ENCODE results near the gene EDNRB.

Gene EDNRB

DNA sequence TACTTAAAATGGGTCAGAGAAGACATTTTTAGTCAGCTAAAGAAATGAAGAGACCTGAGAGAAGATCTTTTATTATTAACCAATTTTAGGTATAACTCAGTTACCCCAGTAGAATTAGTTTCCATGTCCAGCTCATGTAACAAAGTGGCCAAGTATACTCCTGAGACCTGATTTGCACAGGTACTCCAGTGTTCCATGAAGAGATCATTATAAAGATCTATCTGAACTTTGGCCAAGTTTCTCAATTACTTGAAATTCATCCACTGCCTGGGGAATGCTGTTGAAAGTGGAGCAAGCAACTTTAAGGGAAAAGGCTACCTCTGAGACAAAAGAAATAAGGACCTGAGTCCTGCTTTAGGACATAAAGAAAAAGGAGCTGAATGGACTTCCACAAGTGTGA, 47.0 kb downstream of the EDNRB start:
- H3K4me3 ChIP-seq (ENCODE audit: low read depth, low read length) = no peak overlapping the region
- TF ChIP-seq, protein P1, sequence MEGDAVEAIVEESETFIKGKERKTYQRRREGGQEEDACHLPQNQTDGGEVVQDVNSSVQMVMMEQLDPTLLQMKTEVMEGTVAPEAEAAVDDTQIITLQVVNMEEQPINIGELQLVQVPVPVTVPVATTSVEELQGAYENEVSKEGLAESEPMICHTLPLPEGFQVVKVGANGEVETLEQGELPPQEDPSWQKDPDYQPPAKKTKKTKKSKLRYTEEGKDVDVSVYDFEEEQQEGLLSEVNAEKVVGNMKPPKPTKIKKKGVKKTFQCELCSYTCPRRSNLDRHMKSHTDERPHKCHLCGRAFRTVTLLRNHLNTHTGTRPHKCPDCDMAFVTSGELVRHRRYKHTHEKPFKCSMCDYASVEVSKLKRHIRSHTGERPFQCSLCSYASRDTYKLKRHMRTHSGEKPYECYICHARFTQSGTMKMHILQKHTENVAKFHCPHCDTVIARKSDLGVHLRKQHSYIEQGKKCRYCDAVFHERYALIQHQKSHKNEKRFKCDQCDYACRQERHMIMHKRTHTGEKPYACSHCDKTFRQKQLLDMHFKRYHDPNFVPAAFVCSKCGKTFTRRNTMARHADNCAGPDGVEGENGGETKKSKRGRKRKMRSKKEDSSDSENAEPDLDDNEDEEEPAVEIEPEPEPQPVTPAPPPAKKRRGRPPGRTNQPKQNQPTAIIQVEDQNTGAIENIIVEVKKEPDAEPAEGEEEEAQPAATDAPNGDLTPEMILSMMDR (IDR thresholded peaks at IDR 0.05; ENCODE audit: insufficient read depth, low read depth, low read length, missing control alignments) = no peak
- no peak for DNase-seq (ENCODE audit: low read depth)

DNA sequence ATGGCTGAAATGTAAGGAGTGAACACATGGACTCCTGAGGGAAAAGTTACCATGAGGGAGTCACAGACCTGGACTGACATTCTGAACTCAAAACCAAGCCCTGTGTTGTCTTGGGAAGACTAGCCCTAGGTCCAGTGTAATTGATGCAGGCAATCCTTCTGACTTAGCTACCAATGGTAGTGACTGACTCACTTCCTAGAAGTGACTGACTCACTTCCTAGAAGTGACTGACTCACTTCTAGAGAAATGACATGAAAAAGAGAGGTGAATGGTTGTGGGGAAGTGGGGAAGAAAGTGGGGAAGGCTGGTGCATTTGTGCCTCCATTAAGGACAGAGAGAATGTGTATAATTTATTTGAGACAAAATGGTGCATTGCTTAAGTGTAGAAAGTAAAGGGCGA, 49.9 kb downstream of the EDNRB start:
- no peak for DNase-seq (ENCODE audit: low read depth)
- TF ChIP-seq, protein P1 (IDR thresholded peaks at IDR 0.05; ENCODE audit: insufficient read depth, low read depth, low read length, missing control alignments) = no peak
- no peak overlapping the region for H3K4me3 ChIP-seq (ENCODE audit: low read depth, low read length)

DNA sequence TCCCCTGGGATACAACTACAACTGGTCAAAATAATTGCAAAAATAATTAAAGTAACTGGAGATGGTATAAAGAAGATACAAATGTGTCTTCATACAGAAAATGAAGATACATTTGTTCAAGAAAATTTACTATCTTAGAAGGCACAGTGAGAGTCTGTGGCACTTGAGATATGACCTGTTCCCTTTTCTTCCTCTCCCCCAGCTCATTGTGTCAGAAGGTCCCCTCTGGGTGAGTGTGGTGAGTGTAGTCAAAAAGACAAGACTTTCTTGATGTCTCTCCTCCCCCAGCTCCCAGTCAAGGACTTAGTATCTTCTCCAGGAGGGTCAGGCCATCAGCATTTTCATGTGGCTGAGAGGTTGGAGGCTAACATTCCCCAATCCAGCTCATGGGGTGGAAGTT, 51.7 kb downstream of the EDNRB start:
- TF ChIP-seq, protein P1 (IDR thresholded peaks at IDR 0.05; ENCODE audit: insufficient read depth, low read depth, low read length, missing control alignments) = no peak
- no peak for DNase-seq (ENCODE audit: low read depth)
- no peak overlapping the region for H3K4me3 ChIP-seq (ENCODE audit: low read depth, low read length)

DNA sequence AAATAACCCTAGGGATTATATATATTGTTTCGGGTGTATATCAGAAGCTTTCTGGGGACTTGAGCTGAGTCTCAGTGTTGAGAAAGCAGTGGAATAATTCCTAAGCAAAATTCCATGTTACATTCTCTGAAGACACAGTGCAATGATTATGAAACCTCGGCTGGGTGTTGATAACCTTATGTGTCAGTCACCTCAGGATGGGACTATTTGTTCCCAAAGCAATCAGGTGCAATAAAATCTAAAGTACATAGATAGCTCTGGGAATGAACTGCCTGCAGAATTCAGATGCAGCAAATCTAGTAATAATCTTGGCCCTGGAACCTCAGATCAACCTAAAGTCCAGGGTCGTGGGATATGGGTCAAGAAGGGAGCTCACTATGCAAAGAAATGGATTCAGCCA, 53.0 kb downstream of the EDNRB start:
- TF ChIP-seq, protein P1 (IDR thresholded peaks at IDR 0.05; ENCODE audit: insufficient read depth, low read depth, low read length, missing control alignments) = no peak
- no peak for DNase-seq (ENCODE audit: low read depth)
- no peak overlapping the region for H3K4me3 ChIP-seq (ENCODE audit: low read depth, low read length)

DNA sequence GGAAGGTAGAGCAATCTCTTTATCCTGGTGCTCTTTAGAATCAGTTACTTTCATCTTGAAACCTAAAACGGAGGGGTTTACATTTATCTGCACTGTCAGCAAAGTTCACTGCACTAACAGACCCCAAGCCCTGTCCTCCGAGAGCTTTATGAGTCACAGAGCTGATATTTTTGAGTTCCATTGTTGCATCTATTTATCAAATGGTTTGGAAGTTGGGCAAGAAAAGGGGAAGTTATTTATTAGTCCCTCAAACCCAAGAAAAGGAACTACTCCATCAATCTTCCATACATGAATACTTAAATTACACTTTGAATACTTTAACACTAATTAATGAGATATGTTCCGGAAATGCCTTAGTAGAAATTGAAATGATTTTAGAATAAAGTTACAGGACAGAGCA, 55.5 kb downstream of the EDNRB start:
- no peak for DNase-seq (ENCODE audit: low read depth)
- TF ChIP-seq, protein P1 (IDR thresholded peaks at IDR 0.05; ENCODE audit: insufficient read depth, low read depth, low read length, missing control alignments) = no peak
- no peak overlapping the region for H3K4me3 ChIP-seq (ENCODE audit: low read depth, low read length)

DNA sequence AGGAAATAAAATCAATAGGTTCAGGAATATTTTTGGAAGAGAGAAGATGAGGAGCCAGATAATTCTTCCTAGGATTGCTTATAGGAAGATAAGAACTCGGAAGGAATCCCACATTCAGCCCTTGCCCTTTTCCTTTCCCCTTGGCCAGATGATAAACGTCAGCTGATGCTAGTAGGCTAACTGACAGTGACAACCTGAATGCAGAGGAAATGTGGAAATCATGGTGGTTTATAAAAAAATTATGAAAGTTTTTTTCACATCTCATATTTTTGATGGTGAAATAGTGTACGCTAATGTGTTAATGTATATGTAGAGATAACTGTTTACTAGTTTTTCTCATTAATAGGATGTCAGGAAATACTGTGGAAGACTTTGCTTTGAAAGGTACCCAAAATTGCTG, 56.9 kb downstream of the EDNRB start:
- no peak for DNase-seq (ENCODE audit: low read depth)
- TF ChIP-seq, protein P1 (IDR thresholded peaks at IDR 0.05; ENCODE audit: insufficient read depth, low read depth, low read length, missing control alignments) = no peak
- H3K4me3 ChIP-seq (ENCODE audit: low read depth, low read length) = no peak overlapping the region

DNA sequence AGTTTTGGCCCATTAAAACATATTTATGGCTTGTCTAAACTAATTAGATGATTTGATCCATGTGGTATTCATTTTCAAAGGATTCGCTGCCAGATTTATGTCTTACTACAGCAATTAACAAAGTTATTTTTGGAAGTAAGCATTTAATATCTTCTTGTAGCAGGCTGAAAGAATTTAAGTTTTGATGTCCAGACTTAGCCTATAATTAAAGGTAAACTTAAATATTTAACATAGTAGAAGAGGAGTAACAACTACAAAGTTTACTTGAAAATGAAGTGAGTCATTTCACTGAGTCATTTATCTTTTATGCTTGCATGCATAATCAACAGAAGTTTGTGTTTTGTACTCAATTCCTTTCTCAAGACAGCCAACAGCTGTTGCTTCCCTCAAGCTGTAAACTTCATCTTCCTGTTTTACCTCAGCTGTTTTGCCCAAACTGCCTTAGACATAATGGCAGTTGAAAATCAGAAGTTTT, 58.1 kb downstream of the EDNRB start:
- TF ChIP-seq, protein P1 (IDR thresholded peaks at IDR 0.05; ENCODE audit: insufficient read depth, low read depth, low read length, missing control alignments) = no peak
- H3K4me3 ChIP-seq (ENCODE audit: low read depth, low read length) = no peak overlapping the region
- DNase-seq (ENCODE audit: low read depth) = peak; percentile 16
